Measurements from ENCODE around the gene ZNF77. TPM values are rescaled to one million over a fixed set of nuclear protein-coding genes. Genes with fewer than 3 reads are reported as not detected.

The ZNF77 gene
- 7.6 TPM for total RNA-seq

GRCh38 chr19:2944775-2945574 is at the start of gene ZNF77:
TSS of gene ZNF77 (minus strand) at chr19:2944971. CDS start at chr19:2944840, 131 bp downstream.

GRCh38 chr19:2977001-2977745 is 32.4 kb upstream of the ZNF77 start, which contains the start of gene TLE6:
TSS of gene TLE6 (plus strand) at chr19:2977564. CDS start at chr19:2978234, 670 bp downstream.

GRCh38 chr19:2900296-2901252 is 44.2 kb downstream of the ZNF77 start, which contains the start of gene ZNF57:
TSS of gene ZNF57 (plus strand) at chr19:2900928. CDS start at chr19:2901046, 118 bp downstream.

Other genes starting within 250 kb of the ZNF77 start
- 12.3 TPM for gene GNG7, start 242.3 kb downstream of the ZNF77 start, total RNA-seq
- 11.7 TPM for gene DIRAS1, start 223.6 kb downstream of the ZNF77 start, total RNA-seq
- 17.0 TPM for gene SLC39A3, start 205.0 kb downstream of the ZNF77 start, total RNA-seq
- gene SGTA, start 161.7 kb downstream of the ZNF77 start, total RNA-seq: 48.4 TPM
- gene THOP1, start 159.5 kb downstream of the ZNF77 start, total RNA-seq: 93.8 TPM
- gene ZNF554, start 125.1 kb downstream of the ZNF77 start, total RNA-seq: 12.8 TPM
- 21.1 TPM for gene ZNF555, start 103.5 kb downstream of the ZNF77 start, total RNA-seq
- 3.0 TPM for gene ZNF556, start 77.6 kb downstream of the ZNF77 start, total RNA-seq
- gene ZNF57, start 44.0 kb downstream of the ZNF77 start, total RNA-seq: 5.6 TPM
- 5.2 TPM for gene TLE6, start 32.6 kb upstream of the ZNF77 start, total RNA-seq
- 40.1 TPM for gene TLE2, start 84.3 kb upstream of the ZNF77 start, total RNA-seq
- 128 TPM for gene TLE5, start 117.5 kb upstream of the ZNF77 start, total RNA-seq
- 40.5 TPM for gene GNA11, start 149.4 kb upstream of the ZNF77 start, total RNA-seq
- gene GNA15, start 191.1 kb upstream of the ZNF77 start, total RNA-seq: 3.0 TPM
- gene S1PR4, start 233.8 kb upstream of the ZNF77 start, total RNA-seq: 0.38 TPM
- 19.5 TPM for gene NCLN, start 241.0 kb upstream of the ZNF77 start, total RNA-seq